ENCODE results near the gene NT5DC3.

GRCh38 chr12:103865151-103865730 is 24.2 kb upstream of the NT5DC3 start:
- no peak for TF ChIP-seq POLR2A (IDR thresholded peaks at IDR 0.05; ENCODE audit: low read length)
- TF ChIP-seq GATA1 (IDR thresholded peaks at IDR 0.05; ENCODE audit: low read depth, low read length): no peak

All from erythroblast (primary cell).